HEK293 (cell line): Measurements from ENCODE around the gene METRNL.

Source experiments
- CTCF ChIA-PET: fragments of 350-600 bp; formaldehyde crosslinking; extraction: SDS; loops from one replicate; lab custom pipeline; 2021; ENCODE audit warnings: antibody characterized with exemption; lab: Yijun Ruan, JAX
- POLR2A ChIA-PET: fragments of 300-600 bp; formaldehyde crosslinking; extraction: SDS; loops from one replicate; lab custom pipeline; 2020; ENCODE audit warnings: antibody characterized with exemption, inconsistent platforms; lab: Yijun Ruan, JAX
- H3K27ac ChIP-seq: fragments of 200-500 bp; sonication (Bioruptor generic); 2 replicates; pipeline ENCODE4 v1.5.1; 2014; ENCODE audit warnings: low read depth, low read length, control low read depth, inconsistent platforms; ENCODE audit errors: extremely low read depth
- H3K36me3 ChIP-seq, 2 experiments: fragments of 200-500 bp in 1 of 2; sonication (Bioruptor generic) in 1 of 2; 1 replicate in 1 of 2; 2 replicates in 1 of 2; pipeline ENCODE4 v1.5.1; 2014 to 2017; ENCODE audit warnings: inconsistent platforms in 2 of 2, low read length in 2 of 2; ENCODE audit not compliant: control insufficient read depth in 2 of 2, insufficient read depth in 1 of 2
- H3K4me1 ChIP-seq: fragments of 200-500 bp; sonication (Bioruptor generic); 2 replicates; pipeline ENCODE4 v1.5.1; 2014; ENCODE audit warnings: mild to moderate bottlenecking, low read length, inconsistent platforms; ENCODE audit not compliant: control insufficient read depth, insufficient read depth
- H3K4me3 ChIP-seq: 2 replicates; pipeline ENCODE4 v1.5.1; 2011; ENCODE audit warnings: low read depth, mild to moderate bottlenecking, control low read depth, low read length, moderate library complexity
- H3K9me3 ChIP-seq: fragments of 200-500 bp; sonication (Bioruptor generic); 2 replicates; pipeline ENCODE4 v1.5.1; 2014; ENCODE audit warnings: low read depth, low read length, inconsistent platforms; ENCODE audit not compliant: control insufficient read depth, insufficient read depth
- BCL11B ChIP-seq: fragments of 450-650 bp; formaldehyde crosslinking; IDR thresholded peaks from 2 replicates; pipeline ENCODE4 v1.5.1; 2016; ENCODE audit warnings: low read depth, missing biosample characterization, missing genetic modification characterization
- EGR2 ChIP-seq: fragments of 450-650 bp; formaldehyde crosslinking; IDR thresholded peaks from 2 replicates; pipeline ENCODE4 v1.5.1; 2016; ENCODE audit warnings: low read depth, missing biosample characterization, missing genetic modification characterization
- ELK4 ChIP-seq: IDR thresholded peaks from 2 replicates; pipeline ENCODE4 v1.6.1; 2011; ENCODE audit warnings: mild to moderate bottlenecking, low read depth, low read length, borderline replicate concordance
- GLIS1 ChIP-seq: fragments of 450-650 bp; formaldehyde crosslinking; IDR thresholded peaks from 2 replicates; pipeline ENCODE4 v1.5.1; 2016; ENCODE audit warnings: missing biosample characterization, missing genetic modification characterization
- HOXA7 ChIP-seq: sonication (generic); formaldehyde crosslinking; IDR thresholded peaks from 2 replicates; pipeline ENCODE4 v1.8.1; 2022; ENCODE audit warnings: missing genetic modification reagents, borderline replicate concordance
- HOXC10 ChIP-seq: sonication (generic); formaldehyde crosslinking; IDR thresholded peaks from 2 replicates; pipeline ENCODE4 v1.8.1; 2023; ENCODE audit warnings: mild to moderate bottlenecking, missing genetic modification reagents
- IKZF3 ChIP-seq: fragments of 450-650 bp; IDR thresholded peaks from 2 replicates; pipeline ENCODE4 v1.5.0; 2018; ENCODE audit warnings: missing biosample characterization, mild to moderate bottlenecking, missing genetic modification characterization, moderate library complexity
- MYNN ChIP-seq: fragments of 450-650 bp; formaldehyde crosslinking; IDR thresholded peaks from 2 replicates; pipeline ENCODE4 v1.5.1; 2016; ENCODE audit warnings: missing biosample characterization, missing genetic modification characterization, borderline replicate concordance
- OSR2 ChIP-seq: fragments of 450-650 bp; formaldehyde crosslinking; IDR thresholded peaks from 2 replicates; pipeline ENCODE4 v1.5.1; 2016; ENCODE audit warnings: missing biosample characterization, missing genetic modification characterization
- ZBTB8A ChIP-seq: fragments of 450-650 bp; formaldehyde crosslinking; IDR thresholded peaks from 2 replicates; pipeline ENCODE4 v1.5.1; 2016; ENCODE audit warnings: missing biosample characterization, missing genetic modification characterization
- ZIC2 ChIP-seq: fragments of 450-650 bp; formaldehyde crosslinking; IDR thresholded peaks from 2 replicates; pipeline ENCODE4 v1.5.1; 2016; ENCODE audit warnings: missing biosample characterization, missing genetic modification characterization
- ZNF132 ChIP-seq: fragments of 450-650 bp; formaldehyde crosslinking; IDR thresholded peaks from 2 replicates; pipeline ENCODE4 v1.5.1; 2017; ENCODE audit warnings: missing biosample characterization, missing genetic modification characterization, borderline replicate concordance
- ZNF155 ChIP-seq: fragments of 450-650 bp; formaldehyde crosslinking; IDR thresholded peaks from 2 replicates; pipeline ENCODE4 v1.5.1; 2016; ENCODE audit warnings: missing biosample characterization, missing genetic modification characterization
- ZNF19 ChIP-seq: fragments of 450-650 bp; formaldehyde crosslinking; IDR thresholded peaks from 2 replicates; pipeline ENCODE4; 2016; ENCODE audit warnings: missing biosample characterization, missing genetic modification characterization, low read depth
- ZNF221 ChIP-seq: fragments of 450-650 bp; formaldehyde crosslinking; IDR thresholded peaks from 2 replicates; pipeline ENCODE4 v1.5.1; 2017; ENCODE audit warnings: missing biosample characterization, missing genetic modification characterization, borderline replicate concordance
- ZNF335 ChIP-seq: fragments of 450-650 bp; formaldehyde crosslinking; conservative IDR thresholded peaks from 2 replicates; pipeline ENCODE4 v1.5.1; 2016; ENCODE audit warnings: missing biosample characterization, missing genetic modification characterization
- ZNF341 ChIP-seq: fragments of 450-650 bp; formaldehyde crosslinking; IDR thresholded peaks from 2 replicates; pipeline ENCODE4; 2016; ENCODE audit warnings: low read depth, missing biosample characterization, missing genetic modification characterization
- ZNF513 ChIP-seq: fragments of 450-650 bp; IDR thresholded peaks from 2 replicates; pipeline ENCODE4 v1.5.1; 2018; ENCODE audit warnings: missing biosample characterization, missing genetic modification characterization
- ZNF549 ChIP-seq: fragments of 450-650 bp; IDR thresholded peaks from 2 replicates; pipeline ENCODE4 v1.5.1; 2018; ENCODE audit warnings: missing biosample characterization, missing genetic modification characterization, mild to moderate bottlenecking, inconsistent platforms, moderate library complexity
- ZNF561 ChIP-seq: fragments of 450-650 bp; IDR thresholded peaks from 2 replicates; pipeline ENCODE4 v1.5.1; 2018; ENCODE audit warnings: missing biosample characterization, missing genetic modification characterization, borderline replicate concordance
- ZNF660 ChIP-seq: fragments of 450-650 bp; IDR thresholded peaks from 2 replicates; pipeline ENCODE4 v1.5.1; 2018; ENCODE audit warnings: missing biosample characterization, mild to moderate bottlenecking, missing genetic modification characterization
- ZNF76 ChIP-seq: fragments of 450-650 bp; formaldehyde crosslinking; IDR thresholded peaks from 2 replicates; pipeline ENCODE4; 2016; ENCODE audit warnings: low read depth, missing biosample characterization, missing genetic modification characterization, borderline replicate concordance
- ZNF777 ChIP-seq: fragments of 450-650 bp; formaldehyde crosslinking; IDR thresholded peaks from 2 replicates; pipeline ENCODE4 v1.5.1; 2017; ENCODE audit warnings: missing biosample characterization, missing genetic modification characterization, borderline replicate concordance
- ZNF785 ChIP-seq: fragments of 450-650 bp; formaldehyde crosslinking; IDR thresholded peaks from 2 replicates; pipeline ENCODE4 v1.5.1; 2016; ENCODE audit warnings: missing biosample characterization, missing genetic modification characterization
- ZSCAN30 ChIP-seq: fragments of 450-650 bp; IDR thresholded peaks from 2 replicates; pipeline ENCODE4 v1.5.1; 2018; ENCODE audit warnings: missing biosample characterization, mild to moderate bottlenecking, missing genetic modification characterization, moderate library complexity
- TF ChIP-seq, protein P1 (sequence below): fragments of 450-650 bp; formaldehyde crosslinking; conservative IDR thresholded peaks from 2 replicates; pipeline ENCODE4 v1.5.1; 2016; ENCODE audit warnings: low read depth, missing biosample characterization, missing genetic modification characterization
- TF ChIP-seq, protein P2 (sequence below): fragments of 450-650 bp; formaldehyde crosslinking; IDR thresholded peaks from 2 replicates; pipeline ENCODE4 v1.5.1; 2016; ENCODE audit warnings: missing biosample characterization, missing genetic modification characterization

Gene METRNL

GRCh38 chr17:83051396-83052240, 27.8 kb upstream of the METRNL start (continued):
- TF ChIP-seq ZBTB8A (tag by site-specific recombination) = peak; percentile 71
- TF ChIP-seq ZIC2 (tag by site-specific recombination) = peak; percentile 94
- no peak for TF ChIP-seq BCL11B (tag by site-specific recombination)
- no peak for TF ChIP-seq HOXA7 (CRISPR knock-in tag)
- TF ChIP-seq ZNF660 = peak; percentile 63; the same call in 1 of the 2 replicates
- peak; percentile 73 for TF ChIP-seq EGR2 (tag by site-specific recombination)
- TF ChIP-seq ZNF341 (tag by site-specific recombination) = peak; percentile 29; the same call in 1 of the 2 replicates
- TF ChIP-seq ZSCAN30 = peak; percentile 57
- no peak for TF ChIP-seq ZNF132 (tag by site-specific recombination)
- peak; percentile 70; the same call in 1 of the 2 replicates for TF ChIP-seq ZNF76 (tag by site-specific recombination)
- TF ChIP-seq OSR2 (tag by site-specific recombination) = no peak
- no peak for TF ChIP-seq ZNF549 (tag by site-specific recombination)
- peak; percentile 50 for TF ChIP-seq ZNF335 (tag by site-specific recombination)
- TF ChIP-seq, protein P1, sequence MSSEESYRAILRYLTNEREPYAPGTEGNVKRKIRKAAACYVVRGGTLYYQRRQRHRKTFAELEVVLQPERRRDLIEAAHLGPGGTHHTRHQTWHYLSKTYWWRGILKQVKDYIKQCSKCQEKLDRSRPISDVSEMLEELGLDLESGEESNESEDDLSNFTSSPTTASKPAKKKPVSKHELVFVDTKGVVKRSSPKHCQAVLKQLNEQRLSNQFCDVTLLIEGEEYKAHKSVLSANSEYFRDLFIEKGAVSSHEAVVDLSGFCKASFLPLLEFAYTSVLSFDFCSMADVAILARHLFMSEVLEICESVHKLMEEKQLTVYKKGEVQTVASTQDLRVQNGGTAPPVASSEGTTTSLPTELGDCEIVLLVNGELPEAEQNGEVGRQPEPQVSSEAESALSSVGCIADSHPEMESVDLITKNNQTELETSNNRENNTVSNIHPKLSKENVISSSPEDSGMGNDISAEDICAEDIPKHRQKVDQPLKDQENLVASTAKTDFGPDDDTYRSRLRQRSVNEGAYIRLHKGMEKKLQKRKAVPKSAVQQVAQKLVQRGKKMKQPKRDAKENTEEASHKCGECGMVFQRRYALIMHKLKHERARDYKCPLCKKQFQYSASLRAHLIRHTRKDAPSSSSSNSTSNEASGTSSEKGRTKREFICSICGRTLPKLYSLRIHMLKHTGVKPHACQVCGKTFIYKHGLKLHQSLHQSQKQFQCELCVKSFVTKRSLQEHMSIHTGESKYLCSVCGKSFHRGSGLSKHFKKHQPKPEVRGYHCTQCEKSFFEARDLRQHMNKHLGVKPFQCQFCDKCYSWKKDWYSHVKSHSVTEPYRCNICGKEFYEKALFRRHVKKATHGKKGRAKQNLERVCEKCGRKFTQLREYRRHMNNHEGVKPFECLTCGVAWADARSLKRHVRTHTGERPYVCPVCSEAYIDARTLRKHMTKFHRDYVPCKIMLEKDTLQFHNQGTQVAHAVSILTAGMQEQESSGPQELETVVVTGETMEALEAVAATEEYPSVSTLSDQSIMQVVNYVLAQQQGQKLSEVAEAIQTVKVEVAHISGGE (tag by site-specific recombination) = 0 out of 2 replicates have a peak, but pooled peaks have one; percentile 28
- TF ChIP-seq ZNF221 (tag by site-specific recombination) = no peak

- CTCF ChIA-PET = no interaction called here
- POLR2A ChIA-PET = no interaction called here
- peak overlapping the region; percentile 53; the same call in 1 of the 2 replicates for H3K27ac ChIP-seq
- peaks cover 5% of the 10 kb centered on the region for H3K4me1 ChIP-seq
- peak overlapping the region; percentile 28 for H3K4me3 ChIP-seq
- no peaks in the 10 kb centered on the region; a peak in 1 of 3 replicates for H3K36me3 ChIP-seq
- H3K9me3 ChIP-seq = no peaks in the 10 kb centered on the region
- TF ChIP-seq ZNF777 (tag by site-specific recombination) = no peak
- TF ChIP-seq ELK4 = no peak
- no peak for TF ChIP-seq ZNF19 (tag by site-specific recombination)
- TF ChIP-seq MYNN (tag by site-specific recombination) = no peak
- TF ChIP-seq BCL11B (tag by site-specific recombination) = peak; percentile 44; the same call in 1 of the 2 replicates
- no peak for TF ChIP-seq IKZF3 (tag by site-specific recombination)
- no peak for TF ChIP-seq ZNF513
- TF ChIP-seq ZNF155 (tag by site-specific recombination) = no peak
- TF ChIP-seq, protein P2, sequence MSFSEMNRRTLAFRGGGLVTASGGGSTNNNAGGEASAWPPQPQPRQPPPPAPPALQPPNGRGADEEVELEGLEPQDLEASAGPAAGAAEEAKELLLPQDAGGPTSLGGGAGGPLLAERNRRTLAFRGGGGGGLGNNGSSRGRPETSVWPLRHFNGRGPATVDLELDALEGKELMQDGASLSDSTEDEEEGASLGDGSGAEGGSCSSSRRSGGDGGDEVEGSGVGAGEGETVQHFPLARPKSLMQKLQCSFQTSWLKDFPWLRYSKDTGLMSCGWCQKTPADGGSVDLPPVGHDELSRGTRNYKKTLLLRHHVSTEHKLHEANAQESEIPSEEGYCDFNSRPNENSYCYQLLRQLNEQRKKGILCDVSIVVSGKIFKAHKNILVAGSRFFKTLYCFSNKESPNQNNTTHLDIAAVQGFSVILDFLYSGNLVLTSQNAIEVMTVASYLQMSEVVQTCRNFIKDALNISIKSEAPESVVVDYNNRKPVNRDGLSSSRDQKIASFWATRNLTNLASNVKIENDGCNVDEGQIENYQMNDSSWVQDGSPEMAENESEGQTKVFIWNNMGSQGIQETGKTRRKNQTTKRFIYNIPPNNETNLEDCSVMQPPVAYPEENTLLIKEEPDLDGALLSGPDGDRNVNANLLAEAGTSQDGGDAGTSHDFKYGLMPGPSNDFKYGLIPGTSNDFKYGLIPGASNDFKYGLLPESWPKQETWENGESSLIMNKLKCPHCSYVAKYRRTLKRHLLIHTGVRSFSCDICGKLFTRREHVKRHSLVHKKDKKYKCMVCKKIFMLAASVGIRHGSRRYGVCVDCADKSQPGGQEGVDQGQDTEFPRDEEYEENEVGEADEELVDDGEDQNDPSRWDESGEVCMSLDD (tag by site-specific recombination) = peak; percentile 44; the same call in 1 of the 2 replicates
- 0 out of 2 replicates have a peak, but pooled peaks have one; percentile 23 for TF ChIP-seq GLIS1
- TF ChIP-seq ZNF561 (tag by site-specific recombination) = no peak
- TF ChIP-seq ZNF785 (tag by site-specific recombination) = no peak
- TF ChIP-seq HOXC10 (CRISPR knock-in tag) = no peak
Measured at GRCh38 chr17:83052241-83052564, 27.2 kb upstream of the METRNL start.
